Measurements from ENCODE around the gene HARBI1. TPM values are rescaled to one million over a fixed set of nuclear protein-coding genes. Genes with fewer than 3 reads are reported as not detected.

HARBI1 gene
- total RNA-seq, 1 donor from 2014 or later, result 5.3 TPM

DNA sequence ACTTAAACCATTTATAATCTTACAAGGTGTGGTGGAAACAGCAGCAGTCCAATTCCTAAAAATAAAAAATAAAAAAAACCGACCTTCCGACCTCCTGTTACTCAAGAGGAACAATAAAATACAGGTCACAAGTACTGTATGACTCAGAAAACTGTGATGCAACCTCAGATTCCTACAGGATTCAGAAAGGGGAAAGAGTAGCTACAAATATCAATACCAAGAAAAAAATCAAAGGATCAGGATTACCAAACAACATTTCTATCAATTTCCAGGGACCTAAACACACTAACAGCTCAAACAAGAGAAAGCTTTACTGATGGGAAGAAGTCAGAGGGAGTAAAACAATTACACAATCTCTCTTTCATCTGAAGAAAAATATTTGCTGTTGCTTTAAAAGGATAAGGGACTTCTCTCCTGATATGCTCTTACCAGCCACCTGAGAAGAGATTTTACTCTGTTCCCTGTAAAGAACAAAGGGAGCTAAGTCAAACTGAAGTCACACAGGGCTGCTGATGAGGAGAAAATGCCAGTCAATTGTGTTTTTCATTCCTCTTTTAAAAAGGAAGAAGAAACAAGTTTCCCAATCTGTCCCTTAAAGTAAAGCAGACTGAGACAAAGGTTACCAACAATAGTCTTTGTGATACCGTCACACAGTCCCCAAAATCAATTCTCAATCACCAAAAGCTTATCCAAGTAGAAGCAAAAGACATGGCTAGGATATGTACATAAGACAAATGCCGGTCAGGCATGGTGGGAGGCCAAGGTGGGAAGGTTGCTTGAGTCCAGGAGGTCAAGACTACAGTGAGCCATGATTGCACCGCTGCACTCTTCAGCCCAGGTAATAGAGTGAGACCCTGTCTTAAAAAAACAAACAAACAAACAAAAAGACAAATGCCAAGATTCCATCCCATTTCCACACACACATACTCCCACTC is 62.5 kb downstream of the HARBI1 start:
- H3K36me3 ChIP-seq, result no peaks in the 10 kb centered on the region
- H3F3A ChIP-seq (ENCODE audit: low read depth), result peaks cover 23% of the 10 kb centered on the region
- peaks cover 99% of the 10 kb centered on the region for H3K79me2 ChIP-seq (ENCODE audit: low read depth)
- no peak for TF ChIP-seq EZH2 (IDR thresholded peaks at IDR 0.05)
- TF ChIP-seq, protein P1, sequence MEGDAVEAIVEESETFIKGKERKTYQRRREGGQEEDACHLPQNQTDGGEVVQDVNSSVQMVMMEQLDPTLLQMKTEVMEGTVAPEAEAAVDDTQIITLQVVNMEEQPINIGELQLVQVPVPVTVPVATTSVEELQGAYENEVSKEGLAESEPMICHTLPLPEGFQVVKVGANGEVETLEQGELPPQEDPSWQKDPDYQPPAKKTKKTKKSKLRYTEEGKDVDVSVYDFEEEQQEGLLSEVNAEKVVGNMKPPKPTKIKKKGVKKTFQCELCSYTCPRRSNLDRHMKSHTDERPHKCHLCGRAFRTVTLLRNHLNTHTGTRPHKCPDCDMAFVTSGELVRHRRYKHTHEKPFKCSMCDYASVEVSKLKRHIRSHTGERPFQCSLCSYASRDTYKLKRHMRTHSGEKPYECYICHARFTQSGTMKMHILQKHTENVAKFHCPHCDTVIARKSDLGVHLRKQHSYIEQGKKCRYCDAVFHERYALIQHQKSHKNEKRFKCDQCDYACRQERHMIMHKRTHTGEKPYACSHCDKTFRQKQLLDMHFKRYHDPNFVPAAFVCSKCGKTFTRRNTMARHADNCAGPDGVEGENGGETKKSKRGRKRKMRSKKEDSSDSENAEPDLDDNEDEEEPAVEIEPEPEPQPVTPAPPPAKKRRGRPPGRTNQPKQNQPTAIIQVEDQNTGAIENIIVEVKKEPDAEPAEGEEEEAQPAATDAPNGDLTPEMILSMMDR (IDR thresholded peaks at IDR 0.05), result no peak
- no peak for TF ChIP-seq EZH2phosphoT487 (IDR thresholded peaks at IDR 0.05)
- H3K27me3 ChIP-seq, result no peaks in the 10 kb centered on the region
- DNase-seq (ENCODE audit: low spot score), result peak; percentile 51
- H3K4me3 ChIP-seq, result peak overlapping the region; percentile 1
- peaks cover 28% of the 10 kb centered on the region for H4K20me1 ChIP-seq (ENCODE audit: low read depth)
- Mint-ChIP-seq H3K4me1 (peaks cover 3% of the 10 kb centered on the region), H3K4me3 (no peak overlapping the region), H3K27ac (peak overlapping the region; percentile 11), H3K36me3 (peaks cover 11% of the 10 kb centered on the region), H3K27me3 (ENCODE audit: insufficient read depth, low read depth) (peaks cover 2% of the 10 kb centered on the region), H3K9me3 (peaks cover 7% of the 10 kb centered on the region)
- H3K9me3 ChIP-seq (ENCODE audit: low read depth), result no peaks in the 10 kb centered on the region
- no peak overlapping the region for H2AFZ ChIP-seq (replicated peaks)
- no peak overlapping the region for H3K9ac ChIP-seq
- peak overlapping the region; percentile 60 for H3K27ac ChIP-seq
- H3K4me1 ChIP-seq, result peaks cover 23% of the 10 kb centered on the region
- H3K4me2 ChIP-seq, result peak overlapping the region; percentile 43

DNA sequence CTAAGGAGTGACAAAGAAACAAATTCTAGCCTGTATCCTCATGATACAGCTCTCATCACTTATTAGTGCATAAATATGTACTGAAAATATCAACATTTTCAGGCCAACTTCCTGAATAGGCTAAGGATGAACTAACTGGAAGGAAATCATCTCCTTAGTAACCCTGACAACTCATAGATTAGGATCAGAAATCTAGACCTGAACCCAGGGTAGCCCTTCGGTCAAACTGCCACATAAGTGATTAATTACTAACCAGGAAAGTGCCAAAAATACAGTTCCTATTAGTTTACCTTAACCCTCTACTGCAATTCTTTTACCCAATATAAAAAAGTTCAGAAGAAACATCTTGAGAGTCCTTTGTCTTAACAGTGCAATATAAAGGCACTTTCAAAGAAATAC is 63.2 kb downstream of the HARBI1 start:
- Mint-ChIP-seq H3K36me3 (peaks cover 11% of the 10 kb centered on the region), H3K27ac (no peak overlapping the region), H3K4me3 (no peak overlapping the region), H3K27me3 (ENCODE audit: insufficient read depth, low read depth) (peaks cover 2% of the 10 kb centered on the region), H3K4me1 (peaks cover 3% of the 10 kb centered on the region), H3K9me3 (peaks cover 7% of the 10 kb centered on the region)
- Histone ChIP-seq H3K4me3 (no peak overlapping the region), H3K4me2 (no peak overlapping the region), H3K4me1 (peaks cover 23% of the 10 kb centered on the region), H3F3A (ENCODE audit: low read depth) (peaks cover 23% of the 10 kb centered on the region), H3K36me3 (no peaks in the 10 kb centered on the region), H3K9ac (no peak overlapping the region), H3K79me2 (ENCODE audit: low read depth) (peaks cover 99% of the 10 kb centered on the region), H4K20me1 (ENCODE audit: low read depth) (peaks cover 28% of the 10 kb centered on the region), H3K9me3 (ENCODE audit: low read depth) (no peaks in the 10 kb centered on the region), H3K27ac (peak overlapping the region; percentile 60), H2AFZ (replicated peaks) (no peak overlapping the region), H3K27me3 (no peaks in the 10 kb centered on the region)
- TF ChIP-seq, protein P1 (IDR thresholded peaks at IDR 0.05), result no peak
- TF ChIP-seq EZH2phosphoT487 (IDR thresholded peaks at IDR 0.05) (no peak), EZH2 (IDR thresholded peaks at IDR 0.05) (no peak)
- DNase-seq (ENCODE audit: low spot score), result no peak

Other genes with a start within 250 kb of the HARBI1 start
- 600 and 1,035 TPM in 2 replicates for gene MDK, start 235.6 kb downstream of the HARBI1 start, total RNA-seq (ENCODE audit: low replicate concordance)
- 0.31 TPM in 1 of 2 replicates, not detected in the other for gene CHRM4, start 225.5 kb downstream of the HARBI1 start, total RNA-seq (ENCODE audit: low replicate concordance)
- gene AMBRA1, start 23.2 kb downstream of the HARBI1 start, total RNA-seq (ENCODE audit: low replicate concordance), result 20.7 and 35.9 TPM in 2 replicates
- 75.4 and 88.5 TPM in 2 replicates for gene ATG13, start 326 bp upstream of the HARBI1 start, total RNA-seq (ENCODE audit: low replicate concordance)
- 8.1 and 11.8 TPM in 2 replicates for gene ARHGAP1, start 83.4 kb upstream of the HARBI1 start, total RNA-seq (ENCODE audit: low replicate concordance)
- 2.8 and 10.7 TPM in 2 replicates for gene ZNF408, start 83.8 kb upstream of the HARBI1 start, total RNA-seq (ENCODE audit: low replicate concordance)
- 0.06 TPM in 1 of 2 replicates, not detected in the other for gene F2, start 102.0 kb upstream of the HARBI1 start, total RNA-seq (ENCODE audit: low replicate concordance)
- gene CKAP5, start 229.1 kb upstream of the HARBI1 start, total RNA-seq (ENCODE audit: low replicate concordance), result 196 and 247 TPM in 2 replicates

All from neural progenitor cell (in vitro differentiated cells).